DOHH2 (cell line): Measurements from ENCODE around the gene PDE11A.

Experiments
- H3F3A ChIP-seq: fragments of 200-600 bp; sonication (generic), shearing (Covaris generic); 2 replicates; pipeline ENCODE4 v1.6.0; 2016; ENCODE audit warnings: antibody characterized with exemption, mild to moderate bottlenecking; ENCODE audit not compliant: control insufficient read depth, insufficient read depth
- H3K27ac ChIP-seq: fragments of 200-600 bp; sonication (generic); 2 replicates; pipeline ENCODE4 v1.5.1; 2014; ENCODE audit warnings: low read depth, mild to moderate bottlenecking, low read length, moderate library complexity
- H3K27me3 ChIP-seq: fragments of 200-600 bp; sonication (generic); 2 replicates; pipeline ENCODE4 v1.6.1; 2014; ENCODE audit warnings: mild to moderate bottlenecking, low read length, mixed read lengths; ENCODE audit not compliant: control insufficient read depth
- H3K36me3 ChIP-seq: fragments of 200-600 bp; sonication (generic); 2 replicates; pipeline ENCODE4 v1.6.1; 2014; ENCODE audit warnings: mild to moderate bottlenecking, low read length, moderate library complexity, mixed read lengths; ENCODE audit not compliant: control insufficient read depth
- H3K4me1 ChIP-seq: fragments of 200-600 bp; sonication (generic); 2 replicates; pipeline ENCODE4 v1.6.1; 2014; ENCODE audit warnings: mild to moderate bottlenecking, low read length, mixed read lengths; ENCODE audit not compliant: control insufficient read depth
- H3K4me2 ChIP-seq: fragments of 200-600 bp; sonication (generic); 2 replicates; pipeline ENCODE4 v1.6.0; 2014; ENCODE audit warnings: mild to moderate bottlenecking, low read length, moderate library complexity
- H3K4me3 ChIP-seq: fragments of 200-600 bp; sonication (generic); 2 replicates; pipeline ENCODE4 v1.5.1; 2014; ENCODE audit warnings: mild to moderate bottlenecking, low read length, mixed read lengths
- H3K79me2 ChIP-seq: fragments of 200-600 bp; sonication (generic); 2 replicates; pipeline ENCODE4 v1.6.1; 2014; ENCODE audit warnings: mild to moderate bottlenecking, low read length, mixed read lengths; ENCODE audit not compliant: control insufficient read depth
- H3K9me2 ChIP-seq: fragments of 200-600 bp; sonication (generic); replicated peaks from 2 replicates; pipeline ENCODE4 v1.6.1; 2014; ENCODE audit warnings: mild to moderate bottlenecking, low read length, mixed read lengths; ENCODE audit not compliant: control insufficient read depth
- H3K9me3 ChIP-seq: fragments of 200-600 bp; sonication (generic); 2 replicates; pipeline ENCODE4 v1.6.1; 2014; ENCODE audit warnings: antibody characterized with exemption, low read length, mixed read lengths; ENCODE audit not compliant: control insufficient read depth, insufficient read depth
- H4K20me1 ChIP-seq: fragments of 200-600 bp; sonication (generic); 2 replicates; pipeline ENCODE4 v1.6.0; 2014; ENCODE audit warnings: low read depth, mild to moderate bottlenecking, antibody characterized with exemption, low read length, moderate library complexity; ENCODE audit not compliant: control insufficient read depth, insufficient read depth
- EZH2phosphoT487 ChIP-seq: fragments of 200-600 bp; sonication (generic); IDR thresholded peaks from 2 replicates; pipeline ENCODE4 v1.6.1; 2017; ENCODE audit warnings: borderline replicate concordance, mild to moderate bottlenecking, antibody characterized with exemption, low read length, moderate library complexity, mixed read lengths
- TF ChIP-seq, protein P1 (sequence below): fragments of 200-600 bp; sonication (generic); IDR thresholded peaks from one replicate; pipeline ENCODE4 v1.5.1; 2014; ENCODE audit warnings: antibody characterized with exemption, mild to moderate bottlenecking, low read depth, low read length; ENCODE audit not compliant: poor library complexity, severe bottlenecking

PDE11A gene

DNA sequence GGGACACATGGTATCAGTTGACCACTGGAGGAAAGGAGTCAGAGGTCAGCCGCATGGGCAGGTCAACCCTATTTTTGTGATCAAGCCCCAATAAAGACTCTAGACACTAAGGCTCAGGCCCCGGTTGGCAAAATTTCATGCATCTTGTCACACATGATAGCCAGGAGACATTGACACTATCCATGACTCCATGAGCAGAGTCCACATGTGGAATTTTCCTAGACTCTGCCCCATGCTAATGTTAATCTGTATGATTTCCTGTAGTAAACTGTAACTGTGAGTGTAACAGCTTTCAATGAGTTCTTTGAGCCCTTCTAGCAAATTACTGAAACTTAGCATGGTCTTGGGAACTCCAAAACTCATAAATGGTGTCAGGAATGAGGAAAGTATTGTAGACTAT, 192.3 kb downstream of the PDE11A start:
- no peak for TF ChIP-seq EZH2phosphoT487
- TF ChIP-seq, protein P1, sequence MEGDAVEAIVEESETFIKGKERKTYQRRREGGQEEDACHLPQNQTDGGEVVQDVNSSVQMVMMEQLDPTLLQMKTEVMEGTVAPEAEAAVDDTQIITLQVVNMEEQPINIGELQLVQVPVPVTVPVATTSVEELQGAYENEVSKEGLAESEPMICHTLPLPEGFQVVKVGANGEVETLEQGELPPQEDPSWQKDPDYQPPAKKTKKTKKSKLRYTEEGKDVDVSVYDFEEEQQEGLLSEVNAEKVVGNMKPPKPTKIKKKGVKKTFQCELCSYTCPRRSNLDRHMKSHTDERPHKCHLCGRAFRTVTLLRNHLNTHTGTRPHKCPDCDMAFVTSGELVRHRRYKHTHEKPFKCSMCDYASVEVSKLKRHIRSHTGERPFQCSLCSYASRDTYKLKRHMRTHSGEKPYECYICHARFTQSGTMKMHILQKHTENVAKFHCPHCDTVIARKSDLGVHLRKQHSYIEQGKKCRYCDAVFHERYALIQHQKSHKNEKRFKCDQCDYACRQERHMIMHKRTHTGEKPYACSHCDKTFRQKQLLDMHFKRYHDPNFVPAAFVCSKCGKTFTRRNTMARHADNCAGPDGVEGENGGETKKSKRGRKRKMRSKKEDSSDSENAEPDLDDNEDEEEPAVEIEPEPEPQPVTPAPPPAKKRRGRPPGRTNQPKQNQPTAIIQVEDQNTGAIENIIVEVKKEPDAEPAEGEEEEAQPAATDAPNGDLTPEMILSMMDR: no peak
- no peaks in the 10 kb centered on the region for H3F3A ChIP-seq
- H3K9me3 ChIP-seq: no peaks in the 10 kb centered on the region
- H3K4me1 ChIP-seq: no peaks in the 10 kb centered on the region
- H3K4me2 ChIP-seq: no peak overlapping the region
- no peaks in the 10 kb centered on the region for H3K27me3 ChIP-seq
- no peak overlapping the region for H3K27ac ChIP-seq
- H3K36me3 ChIP-seq: no peaks in the 10 kb centered on the region
- no peaks in the 10 kb centered on the region for H3K79me2 ChIP-seq
- H3K9me2 ChIP-seq: no peaks in the 10 kb centered on the region
- H4K20me1 ChIP-seq: no peaks in the 10 kb centered on the region
- H3K4me3 ChIP-seq: no peak overlapping the region

- Histone ChIP-seq H3K4me1 (no peaks in the 10 kb centered on the region), H3K27me3 (no peaks in the 10 kb centered on the region), H3K9me2 (no peaks in the 10 kb centered on the region), H3K27ac (no peak overlapping the region), H3K9me3 (no peaks in the 10 kb centered on the region), H3K4me2 (no peak overlapping the region), H4K20me1 (no peaks in the 10 kb centered on the region), H3K79me2 (no peaks in the 10 kb centered on the region), H3K4me3 (no peak overlapping the region), H3F3A (no peaks in the 10 kb centered on the region), H3K36me3 (no peaks in the 10 kb centered on the region)
- TF ChIP-seq, protein P1: no peak
- TF ChIP-seq EZH2phosphoT487: no peak
Observed at GRCh38 chr2:177876950-177877349, 195.6 kb downstream of the PDE11A start.

DNA sequence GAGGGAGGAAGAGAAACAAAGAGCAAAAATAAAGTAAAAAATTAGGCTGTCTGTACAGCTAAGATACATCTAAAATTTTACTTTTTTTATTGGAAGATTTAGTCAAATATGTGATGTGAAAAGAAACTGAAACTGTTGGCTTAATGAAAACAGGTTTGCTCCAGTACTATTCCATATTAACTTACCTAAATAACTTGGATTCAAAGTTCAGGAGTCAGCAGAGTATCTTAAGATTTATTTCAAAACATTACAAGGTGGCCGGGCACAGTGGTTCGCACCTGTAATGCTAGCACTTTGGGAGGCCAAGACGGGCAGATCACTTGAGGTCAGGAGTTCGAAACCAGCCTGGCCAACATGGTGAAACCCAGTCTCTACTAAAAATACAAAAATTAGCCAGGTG, 197.9 kb downstream of the PDE11A start:
- Histone ChIP-seq H3K4me3 (no peak overlapping the region), H3K4me2 (no peak overlapping the region), H3K9me2 (no peaks in the 10 kb centered on the region), H3F3A (no peaks in the 10 kb centered on the region), H3K9me3 (no peaks in the 10 kb centered on the region), H3K27ac (no peak overlapping the region), H3K36me3 (no peaks in the 10 kb centered on the region), H3K79me2 (no peaks in the 10 kb centered on the region), H3K4me1 (no peaks in the 10 kb centered on the region), H3K27me3 (no peaks in the 10 kb centered on the region), H4K20me1 (no peaks in the 10 kb centered on the region)
- TF ChIP-seq, protein P1: no peak
- no peak for TF ChIP-seq EZH2phosphoT487

- Histone ChIP-seq H3K27ac (no peak overlapping the region), H3K4me3 (no peak overlapping the region), H3K36me3 (no peaks in the 10 kb centered on the region), H3K9me2 (no peaks in the 10 kb centered on the region), H3K4me1 (no peaks in the 10 kb centered on the region), H3K79me2 (no peaks in the 10 kb centered on the region), H4K20me1 (no peaks in the 10 kb centered on the region), H3K4me2 (no peak overlapping the region), H3K27me3 (no peaks in the 10 kb centered on the region), H3F3A (no peaks in the 10 kb centered on the region), H3K9me3 (no peaks in the 10 kb centered on the region)
- TF ChIP-seq, protein P1: no peak
- no peak for TF ChIP-seq EZH2phosphoT487
Observed at GRCh38 chr2:177873915-177874314, 198.7 kb downstream of the PDE11A start.
